Fibroblast of skin of left biceps (primary cell): ENCODE data around the gene PIEZO2.
A peak's percentile ranks its signal among the peaks of the same experiment; 100 is the strongest.
"Not testable (repeated sequence)": the region's sequence is repeated elsewhere in the genome, so short reads cannot be mapped to it uniquely, and the experiment has no call there.

Source experiments
- DNase-seq, 2 experiments: peaks; one replicate each; pipeline ENCODE4 v3.0.0-alpha.2; 2013; ENCODE audit warnings: low read depth in 2 of 2

PIEZO2 gene

GRCh38 chr18:11149441-11150270, at the start of gene PIEZO2:
PIEZO2 (minus strand) TSS chr18:11149569; CDS start chr18:11148588, 981 bp downstream.
- DNase-seq, result peak; percentile 36 to 40

DNA sequence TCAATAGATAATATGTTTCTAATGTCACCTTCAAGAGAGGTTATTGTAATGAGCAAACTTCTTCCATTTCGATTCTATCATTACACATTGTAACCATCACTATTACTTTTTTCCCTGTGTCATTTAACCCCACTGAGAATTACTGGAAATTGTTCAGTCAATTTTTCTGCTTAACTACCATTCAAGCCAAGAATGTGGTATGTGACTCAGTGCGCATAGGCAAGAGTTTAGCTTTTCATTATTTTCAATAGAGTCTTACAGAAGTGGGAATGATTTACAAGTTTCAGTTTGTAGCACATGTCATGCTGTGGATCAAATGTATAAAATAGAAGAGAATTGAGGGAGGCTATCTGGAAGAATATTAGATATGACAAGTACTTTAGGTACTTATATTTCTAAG, 34.3 kb upstream of the PIEZO2 start:
- no peak for DNase-seq

DNA sequence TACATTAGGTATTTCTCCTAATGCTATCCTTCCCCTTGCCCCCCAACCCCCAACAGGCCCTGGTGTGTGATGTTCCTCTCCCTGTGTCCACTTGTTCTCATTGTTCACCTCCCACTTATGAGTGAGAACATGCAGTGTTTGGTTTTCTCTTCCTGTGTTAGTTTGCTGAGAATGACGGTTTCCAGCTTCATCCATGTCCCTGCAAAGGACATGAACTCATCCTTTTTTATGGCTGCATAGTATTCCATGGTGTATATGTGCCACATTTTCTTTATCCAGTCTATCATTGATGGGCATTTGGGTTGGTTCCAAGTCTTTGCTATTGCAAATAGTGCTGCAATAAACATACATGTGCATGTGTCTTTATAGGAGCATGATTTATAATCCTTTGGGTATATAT, 32.3 kb upstream of the PIEZO2 start:
- not testable (repeated sequence) for DNase-seq

GRCh38 chr18:11179959-11180519, 30.7 kb upstream of the PIEZO2 start:
- no peak for DNase-seq

- DNase-seq, result no peak
Observed at GRCh38 chr18:11178951-11179549, 29.7 kb upstream of the PIEZO2 start.

DNA sequence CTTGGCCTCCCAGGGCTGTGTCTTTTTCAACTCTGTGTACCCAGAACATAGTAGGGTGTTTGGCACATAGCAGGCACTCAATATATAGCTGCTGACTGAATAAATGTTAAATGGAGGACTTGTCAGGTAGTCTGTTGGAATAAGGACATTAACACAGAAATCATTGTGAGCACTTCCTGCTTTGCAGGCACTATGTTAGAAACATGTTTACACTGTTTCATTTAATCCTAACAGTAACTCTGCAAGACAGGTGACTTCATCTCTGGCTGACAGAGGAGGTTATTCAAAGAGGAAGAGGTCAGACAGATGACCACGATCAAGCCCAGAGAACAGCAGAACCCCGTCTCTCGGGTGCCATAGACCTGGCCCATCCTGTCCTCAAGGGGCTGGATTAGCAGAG, 28.0 kb upstream of the PIEZO2 start:
- no peak for DNase-seq

GRCh38 chr18:11176481-11176881, 27.1 kb upstream of the PIEZO2 start:
- peak in 1 of 2 experiments; percentile 33 for DNase-seq

- DNase-seq, result peak; percentile 73 to 77
Observed at GRCh38 chr18:11175266-11175979, 26.1 kb upstream of the PIEZO2 start.

DNA sequence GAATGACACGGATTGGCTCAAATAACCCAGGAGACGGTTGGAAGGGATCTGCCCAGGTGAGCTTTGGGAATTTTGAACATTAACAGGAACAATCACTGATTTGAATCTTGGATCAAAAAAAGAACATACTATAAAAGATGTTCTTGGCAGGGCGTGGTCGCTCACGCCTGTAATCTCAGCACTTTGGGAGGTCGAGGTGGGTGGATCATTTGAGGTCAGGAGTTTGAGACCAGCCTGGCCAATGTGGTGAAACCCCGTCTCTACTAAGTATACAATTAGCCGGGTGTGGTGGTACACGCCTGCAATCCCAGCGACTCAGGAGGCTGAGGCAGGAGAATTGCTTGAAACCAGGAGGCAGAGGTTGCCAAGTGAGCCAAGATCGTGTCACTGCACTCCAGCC, 24.8 kb upstream of the PIEZO2 start:
- DNase-seq, result not testable (repeated sequence)

GRCh38 chr18:11167778-11168177, 18.4 kb upstream of the PIEZO2 start:
- peak in 1 of 2 experiments; percentile 25 for DNase-seq

- no peak for DNase-seq
Observed at GRCh38 chr18:11165952-11166351, 16.6 kb upstream of the PIEZO2 start.

DNA sequence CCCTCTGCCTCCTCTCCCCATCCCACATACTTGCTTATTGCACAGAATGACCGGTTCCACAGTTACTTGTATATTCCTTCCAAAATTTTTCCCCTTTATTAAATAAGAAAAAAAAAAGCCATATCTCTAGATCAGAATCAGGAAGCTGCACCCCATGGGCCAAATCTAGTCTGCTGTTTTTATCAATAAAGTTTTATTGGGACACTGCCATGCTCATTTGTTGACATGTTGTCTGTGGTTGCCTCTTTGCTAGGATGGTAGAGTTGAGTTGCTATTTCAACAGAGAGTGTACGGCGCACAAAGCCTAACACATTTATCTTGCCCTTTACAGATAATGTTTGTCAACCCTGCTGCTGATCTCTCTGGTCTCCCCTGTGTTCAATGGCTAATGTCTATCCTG, 15.8 kb upstream of the PIEZO2 start:
- DNase-seq, result no peak

- no peak for DNase-seq
Observed at GRCh38 chr18:11163665-11164064, 14.3 kb upstream of the PIEZO2 start.

DNA sequence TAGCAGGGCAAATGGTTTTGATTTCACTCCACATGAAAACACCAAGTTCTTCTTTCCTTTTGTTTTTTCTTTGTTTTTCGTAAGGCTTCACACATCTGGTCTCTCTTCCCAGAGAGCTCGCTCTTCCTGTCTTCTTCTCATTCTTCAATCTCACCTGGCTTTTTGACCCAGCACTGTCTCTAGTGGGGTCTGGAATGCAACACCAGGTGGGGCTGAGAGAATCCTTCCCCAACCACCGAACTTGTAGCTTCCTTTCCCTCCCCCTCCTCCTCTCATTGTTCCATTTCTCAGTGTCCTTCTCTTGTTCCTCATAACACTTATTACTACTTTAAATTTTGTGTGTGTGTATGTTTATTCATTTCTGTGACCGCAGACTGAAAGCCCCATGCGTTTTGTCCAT, 13.5 kb upstream of the PIEZO2 start:
- no peak for DNase-seq

DNA sequence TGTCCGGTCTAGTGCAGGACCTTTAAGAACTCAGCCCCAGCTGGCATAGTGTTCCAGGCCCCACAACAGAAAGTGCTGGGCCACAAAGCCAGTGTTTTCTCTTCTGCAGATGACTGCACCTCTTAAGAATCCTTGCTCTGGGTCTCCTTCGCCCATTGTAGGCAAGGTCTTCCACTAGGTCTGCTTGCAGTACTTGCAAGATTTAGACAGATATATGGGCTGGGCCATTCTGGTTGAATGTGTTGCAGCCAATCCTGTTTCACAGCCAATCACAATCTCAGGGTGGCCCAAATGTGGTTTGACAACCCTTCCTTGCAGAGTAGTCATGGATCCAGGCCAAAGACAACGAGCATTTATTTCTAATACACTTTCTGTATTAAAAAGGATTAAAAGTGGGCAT, 13.1 kb upstream of the PIEZO2 start:
- no peak for DNase-seq

- DNase-seq, result no peak
Observed at GRCh38 chr18:11160313-11160712, 10.9 kb upstream of the PIEZO2 start.

DNA sequence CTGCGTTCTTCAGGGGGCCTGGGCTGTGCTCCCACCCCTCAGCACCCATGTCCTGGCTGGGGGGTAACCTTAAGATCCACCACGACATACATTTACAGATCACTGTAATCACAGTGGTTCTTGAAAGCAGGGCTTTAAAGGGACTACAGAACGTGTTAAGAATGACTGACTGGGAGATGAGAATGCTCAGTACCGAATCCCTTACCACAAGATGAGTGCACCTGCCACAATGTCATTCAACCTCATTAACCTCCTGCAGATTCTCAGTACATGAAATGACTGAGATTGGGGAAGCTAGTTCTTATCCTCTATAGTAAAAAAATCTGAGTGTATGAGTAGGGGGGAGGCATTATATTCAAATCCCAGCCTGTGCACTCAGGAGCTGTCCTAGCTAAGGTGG, 10.5 kb upstream of the PIEZO2 start:
- DNase-seq, result no peak

GRCh38 chr18:11156978-11157377, 7.6 kb upstream of the PIEZO2 start:
- DNase-seq, result no peak

DNA sequence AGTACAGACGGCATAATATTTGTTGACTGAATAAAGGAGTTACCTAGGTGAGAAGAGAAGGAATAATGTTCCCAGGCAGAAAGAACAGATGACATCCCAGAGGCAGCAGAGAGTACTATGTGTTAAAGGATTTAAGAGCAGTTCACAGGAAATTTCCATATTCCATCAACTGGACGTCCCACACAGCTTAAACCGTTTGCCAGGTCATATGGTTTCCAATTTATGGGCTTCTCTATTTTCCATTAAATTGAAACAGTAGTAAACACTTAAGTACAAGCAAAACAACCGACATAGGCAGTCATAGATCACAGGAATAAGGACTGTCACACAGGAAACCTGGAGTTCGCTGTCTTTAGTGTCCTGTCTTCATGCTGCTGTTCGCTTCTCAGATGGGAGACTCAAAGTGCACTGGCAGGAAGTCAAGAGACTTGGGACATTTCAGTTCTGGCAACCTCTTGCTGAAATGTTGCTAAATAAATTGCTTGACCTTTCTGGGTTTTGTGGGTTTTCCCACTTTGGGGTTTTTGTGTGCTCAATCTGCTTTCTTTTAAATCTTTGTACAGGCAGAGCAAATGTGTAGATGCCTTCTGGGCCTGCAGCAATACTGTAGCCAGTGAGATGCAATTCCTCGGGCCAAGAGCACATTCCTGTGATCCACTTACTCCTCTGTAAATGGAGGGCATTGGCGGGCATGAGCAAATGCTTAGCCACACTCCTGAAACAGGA, 5.8 kb upstream of the PIEZO2 start:
- no peak for DNase-seq

- peak in 1 of 2 experiments; percentile 32 for DNase-seq
Observed at GRCh38 chr18:11154368-11154989, 5.1 kb upstream of the PIEZO2 start.

GRCh38 chr18:11153097-11153496, 3.7 kb upstream of the PIEZO2 start:
- no peak for DNase-seq
